BJ (cell line): ENCODE data around the gene CDS2. TPM values are rescaled to one million over a fixed set of nuclear protein-coding genes. Genes with fewer than 3 reads are reported as not detected.

Experiments
- CTCF ChIA-PET: fragments of 350-600 bp; formaldehyde crosslinking; extraction: SDS; loops from one replicate; lab custom pipeline; 2021; ENCODE audit warnings: antibody characterized with exemption, inconsistent platforms; lab: Yijun Ruan, JAX
- POLR2A ChIA-PET: fragments of 300-600 bp; sonication (Branson Sonifier 250); formaldehyde crosslinking; extraction: SDS; loops from one replicate; lab custom pipeline; 2021; ENCODE audit warnings: antibody characterized with exemption; lab: Charles Lee
- DNase-seq: peaks from one replicate; pipeline ENCODE4 v3.0.0-alpha.2; 2011; ENCODE audit warnings: low read depth
- H3K27me3 ChIP-seq: 2 replicates; pipeline ENCODE4 v1.6.0; 2011; ENCODE audit warnings: low read length; ENCODE audit not compliant: control insufficient read depth, insufficient read depth
- H3K36me3 ChIP-seq: 2 replicates; pipeline ENCODE4 v1.5.1; 2011; ENCODE audit warnings: low read length; ENCODE audit not compliant: control insufficient read depth, insufficient read depth
- H3K4me3 ChIP-seq: 2 replicates; pipeline ENCODE4 v1.5.1; 2011; ENCODE audit warnings: low read depth, mild to moderate bottlenecking, control low read depth, low read length
- polyA plus RNA-seq: library from polyadenylated mRNA; depleted of rRNA; stranded (reverse); fragments of >200 nt; gene quantifications from 2 replicates; pipeline ENCODE4 v1.2.3, GENCODE V29; 2011
- TF ChIP-seq, protein P1 (sequence below): IDR thresholded peaks from 2 replicates; pipeline ENCODE4 v1.5.1; 2011; ENCODE audit warnings: low read depth, mild to moderate bottlenecking, control low read depth, inconsistent platforms, low read length, moderate library complexity; ENCODE audit not compliant: insufficient read depth

The CDS2 gene
- polyA plus RNA-seq, 1 experiment: 25.2 TPM

- DNase-seq: no peak
- Histone ChIP-seq H3K27me3 (no peaks in the 10 kb centered on the region), H3K36me3 (no peaks in the 10 kb centered on the region; the same call in none of the 2 replicates), H3K4me3 (no peak overlapping the region)
- CTCF ChIA-PET: interaction anchor here (0.9 to 17.3 kb wide), 2 partner anchors 7 to 21 kb away, joined by 3 to 246 read pairs; no protein-coding TSS in a partner anchor
- POLR2A ChIA-PET: no interaction called here
- TF ChIP-seq, protein P1, sequence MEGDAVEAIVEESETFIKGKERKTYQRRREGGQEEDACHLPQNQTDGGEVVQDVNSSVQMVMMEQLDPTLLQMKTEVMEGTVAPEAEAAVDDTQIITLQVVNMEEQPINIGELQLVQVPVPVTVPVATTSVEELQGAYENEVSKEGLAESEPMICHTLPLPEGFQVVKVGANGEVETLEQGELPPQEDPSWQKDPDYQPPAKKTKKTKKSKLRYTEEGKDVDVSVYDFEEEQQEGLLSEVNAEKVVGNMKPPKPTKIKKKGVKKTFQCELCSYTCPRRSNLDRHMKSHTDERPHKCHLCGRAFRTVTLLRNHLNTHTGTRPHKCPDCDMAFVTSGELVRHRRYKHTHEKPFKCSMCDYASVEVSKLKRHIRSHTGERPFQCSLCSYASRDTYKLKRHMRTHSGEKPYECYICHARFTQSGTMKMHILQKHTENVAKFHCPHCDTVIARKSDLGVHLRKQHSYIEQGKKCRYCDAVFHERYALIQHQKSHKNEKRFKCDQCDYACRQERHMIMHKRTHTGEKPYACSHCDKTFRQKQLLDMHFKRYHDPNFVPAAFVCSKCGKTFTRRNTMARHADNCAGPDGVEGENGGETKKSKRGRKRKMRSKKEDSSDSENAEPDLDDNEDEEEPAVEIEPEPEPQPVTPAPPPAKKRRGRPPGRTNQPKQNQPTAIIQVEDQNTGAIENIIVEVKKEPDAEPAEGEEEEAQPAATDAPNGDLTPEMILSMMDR: no peak
Measured at GRCh38 chr20:5212907-5213487, 86.2 kb downstream of the CDS2 start.

GRCh38 chr20:5214826-5215225 lies 88.0 kb downstream of the CDS2 start:
- no peak overlapping the region for H3K4me3 ChIP-seq
- CTCF ChIA-PET: interaction anchor here (0.6 to 17.3 kb wide), 4 partner anchors 5 to 173 kb away, joined by 4 to 246 read pairs (median 126); partner anchors contain the start of gene CDS2
- H3K27me3 ChIP-seq: no peaks in the 10 kb centered on the region
- POLR2A ChIA-PET: no interaction called here
- TF ChIP-seq, protein P1: no peak
- H3K36me3 ChIP-seq: no peaks in the 10 kb centered on the region; the same call in 1 of the 2 replicates
- DNase-seq: no peak

- no peak overlapping the region for H3K4me3 ChIP-seq
- POLR2A ChIA-PET: no interaction called here
- no peaks in the 10 kb centered on the region; the same call in 1 of the 2 replicates for H3K36me3 ChIP-seq
- TF ChIP-seq, protein P1: no peak
- CTCF ChIA-PET: interaction anchor here (0.6 to 17.3 kb wide), 5 partner anchors 4 to 233 kb away, joined by 4 to 246 read pairs (median 5); partner anchors contain the start of gene CDS2
- peak; percentile 22 for DNase-seq
- H3K27me3 ChIP-seq: no peaks in the 10 kb centered on the region
Measured at GRCh38 chr20:5215672-5216304, 89.0 kb downstream of the CDS2 start.

- H3K36me3 ChIP-seq: no peaks in the 10 kb centered on the region; the same call in 1 of the 2 replicates
- ChIA-PET POLR2A (no interaction called here), CTCF (interaction anchor here (1.0 to 17.3 kb wide), 3 partner anchors 4 to 232 kb away, joined by 5 to 246 read pairs (median 246); no protein-coding TSS in a partner anchor)
- no peak for DNase-seq
- no peak overlapping the region for H3K4me3 ChIP-seq
- no peaks in the 10 kb centered on the region for H3K27me3 ChIP-seq
- TF ChIP-seq, protein P1: no peak
Measured at GRCh38 chr20:5216663-5217062, 89.9 kb downstream of the CDS2 start.

GRCh38 chr20:5217616-5218015 lies 90.8 kb downstream of the CDS2 start:
- POLR2A ChIA-PET: no interaction called here
- TF ChIP-seq, protein P1: no peak
- H3K4me3 ChIP-seq: no peak overlapping the region
- H3K27me3 ChIP-seq: no peaks in the 10 kb centered on the region
- H3K36me3 ChIP-seq: no peaks in the 10 kb centered on the region; the same call in 1 of the 2 replicates
- no peak for DNase-seq
- CTCF ChIA-PET: interaction anchor here (1.3 to 13.9 kb wide), 2 partner anchors 10 to 282 kb away, joined by 4 to 246 read pairs; no protein-coding TSS in a partner anchor
